DND-41 (cell line): Measurements from ENCODE around the gene TMEM63B.

Source experiments
- EZH2 ChIP-seq: IDR thresholded peaks from 3 replicates; pipeline ENCODE4 v1.6.1; 2012; ENCODE audit warnings: borderline replicate concordance, low read depth, mild to moderate bottlenecking, moderate library complexity, low read length, inconsistent platforms; ENCODE audit not compliant: severe bottlenecking
- TF ChIP-seq, protein P1 (sequence below): IDR thresholded peaks from 2 replicates; pipeline ENCODE4 v1.5.1; 2012; ENCODE audit warnings: borderline replicate concordance, low read length, moderate library complexity, mild to moderate bottlenecking; ENCODE audit not compliant: poor library complexity, severe bottlenecking; ENCODE audit errors: extremely low read depth

- TF ChIP-seq, protein P1, sequence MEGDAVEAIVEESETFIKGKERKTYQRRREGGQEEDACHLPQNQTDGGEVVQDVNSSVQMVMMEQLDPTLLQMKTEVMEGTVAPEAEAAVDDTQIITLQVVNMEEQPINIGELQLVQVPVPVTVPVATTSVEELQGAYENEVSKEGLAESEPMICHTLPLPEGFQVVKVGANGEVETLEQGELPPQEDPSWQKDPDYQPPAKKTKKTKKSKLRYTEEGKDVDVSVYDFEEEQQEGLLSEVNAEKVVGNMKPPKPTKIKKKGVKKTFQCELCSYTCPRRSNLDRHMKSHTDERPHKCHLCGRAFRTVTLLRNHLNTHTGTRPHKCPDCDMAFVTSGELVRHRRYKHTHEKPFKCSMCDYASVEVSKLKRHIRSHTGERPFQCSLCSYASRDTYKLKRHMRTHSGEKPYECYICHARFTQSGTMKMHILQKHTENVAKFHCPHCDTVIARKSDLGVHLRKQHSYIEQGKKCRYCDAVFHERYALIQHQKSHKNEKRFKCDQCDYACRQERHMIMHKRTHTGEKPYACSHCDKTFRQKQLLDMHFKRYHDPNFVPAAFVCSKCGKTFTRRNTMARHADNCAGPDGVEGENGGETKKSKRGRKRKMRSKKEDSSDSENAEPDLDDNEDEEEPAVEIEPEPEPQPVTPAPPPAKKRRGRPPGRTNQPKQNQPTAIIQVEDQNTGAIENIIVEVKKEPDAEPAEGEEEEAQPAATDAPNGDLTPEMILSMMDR, result no peak
- TF ChIP-seq EZH2, result no peak
These were observed 4.6 kb upstream of the TMEM63B start for GRCh38 chr6:44122801-44123200.
